ENCODE results near the gene PIK3C3. TPM values are rescaled to one million over a fixed set of nuclear protein-coding genes. Genes with fewer than 3 reads are reported as not detected.
"Not testable (repeated sequence)": the region's sequence is repeated elsewhere in the genome, so short reads cannot be mapped to it uniquely, and the experiment has no call there.

Gene PIK3C3
- total RNA-seq, 1 donor from 2014 or later: 24.1 TPM

DNA sequence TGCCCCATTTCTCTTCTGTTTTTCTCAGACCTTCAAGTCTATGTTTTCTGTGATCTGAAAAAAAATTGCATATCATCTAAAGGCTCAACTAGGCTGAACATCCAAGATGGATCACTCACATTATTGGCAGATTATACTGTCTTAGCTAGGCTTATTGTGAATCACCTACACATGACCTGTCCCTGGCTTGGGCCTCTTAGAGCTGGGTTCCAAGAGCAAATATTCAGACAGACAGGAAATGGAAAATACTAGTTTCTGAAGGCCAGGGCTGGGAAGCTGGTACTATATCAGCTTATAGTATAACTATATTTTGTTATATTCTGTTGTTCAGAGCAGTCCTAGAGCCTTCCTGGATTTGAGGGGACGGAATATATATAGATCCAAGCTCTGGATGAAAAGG lies 90.3 kb downstream of the PIK3C3 start:
- DNase-seq (ENCODE audit: extremely low spot score in 2 of 2): no peak
- Histone ChIP-seq H3K4me1 (no peaks in the 10 kb centered on the region), H3K4me3 (no peak overlapping the region), H3K36me3 (peaks cover 0 to 19% of the 10 kb centered on the region in 2 donors), H3K27ac (no peak overlapping the region), H3K27me3 (no peaks in the 10 kb centered on the region), H3K9me3 (no peaks in the 10 kb centered on the region)
- TF ChIP-seq, protein P1, sequence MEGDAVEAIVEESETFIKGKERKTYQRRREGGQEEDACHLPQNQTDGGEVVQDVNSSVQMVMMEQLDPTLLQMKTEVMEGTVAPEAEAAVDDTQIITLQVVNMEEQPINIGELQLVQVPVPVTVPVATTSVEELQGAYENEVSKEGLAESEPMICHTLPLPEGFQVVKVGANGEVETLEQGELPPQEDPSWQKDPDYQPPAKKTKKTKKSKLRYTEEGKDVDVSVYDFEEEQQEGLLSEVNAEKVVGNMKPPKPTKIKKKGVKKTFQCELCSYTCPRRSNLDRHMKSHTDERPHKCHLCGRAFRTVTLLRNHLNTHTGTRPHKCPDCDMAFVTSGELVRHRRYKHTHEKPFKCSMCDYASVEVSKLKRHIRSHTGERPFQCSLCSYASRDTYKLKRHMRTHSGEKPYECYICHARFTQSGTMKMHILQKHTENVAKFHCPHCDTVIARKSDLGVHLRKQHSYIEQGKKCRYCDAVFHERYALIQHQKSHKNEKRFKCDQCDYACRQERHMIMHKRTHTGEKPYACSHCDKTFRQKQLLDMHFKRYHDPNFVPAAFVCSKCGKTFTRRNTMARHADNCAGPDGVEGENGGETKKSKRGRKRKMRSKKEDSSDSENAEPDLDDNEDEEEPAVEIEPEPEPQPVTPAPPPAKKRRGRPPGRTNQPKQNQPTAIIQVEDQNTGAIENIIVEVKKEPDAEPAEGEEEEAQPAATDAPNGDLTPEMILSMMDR (IDR thresholded peaks at IDR 0.05): no peak
- TF ChIP-seq POLR2AphosphoS5 (IDR thresholded peaks at IDR 0.05; ENCODE audit: insufficient read depth in 1 of 2, low read depth in 1 of 2) (no peak), POLR2A (IDR thresholded peaks at IDR 0.05) (no peak)
- intact Hi-C loops (cut with DNase I): no loop called here

DNA sequence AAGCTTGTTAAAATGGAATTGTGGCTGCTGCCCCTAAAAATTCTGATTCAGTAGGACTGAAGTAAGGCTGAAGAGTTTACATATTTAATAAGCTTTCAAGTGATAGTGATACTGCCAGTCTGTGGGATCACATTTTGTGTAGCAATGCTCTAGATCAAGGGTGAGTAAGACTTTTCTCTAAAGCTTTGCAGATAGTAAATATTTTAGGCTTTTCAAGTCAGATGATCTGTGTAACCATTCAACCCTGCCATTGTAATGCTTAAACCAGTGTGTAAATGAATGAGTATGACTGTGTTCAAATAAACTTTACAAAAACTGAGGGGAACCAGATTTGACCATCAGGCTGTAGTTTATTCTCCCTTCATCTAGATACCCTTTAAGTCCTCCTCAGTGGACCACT lies 92.7 kb downstream of the PIK3C3 start:
- intact Hi-C loops (cut with DNase I): no loop called here
- Histone ChIP-seq H3K4me3 (no peak overlapping the region), H3K36me3 (peaks cover 0 to 15% of the 10 kb centered on the region in 2 donors), H3K27ac (no peak overlapping the region), H3K27me3 (no peaks in the 10 kb centered on the region), H3K9me3 (no peaks in the 10 kb centered on the region), H3K4me1 (no peaks in the 10 kb centered on the region)
- DNase-seq (ENCODE audit: extremely low spot score in 2 of 2): no peak
- TF ChIP-seq, protein P1 (IDR thresholded peaks at IDR 0.05): no peak

DNA sequence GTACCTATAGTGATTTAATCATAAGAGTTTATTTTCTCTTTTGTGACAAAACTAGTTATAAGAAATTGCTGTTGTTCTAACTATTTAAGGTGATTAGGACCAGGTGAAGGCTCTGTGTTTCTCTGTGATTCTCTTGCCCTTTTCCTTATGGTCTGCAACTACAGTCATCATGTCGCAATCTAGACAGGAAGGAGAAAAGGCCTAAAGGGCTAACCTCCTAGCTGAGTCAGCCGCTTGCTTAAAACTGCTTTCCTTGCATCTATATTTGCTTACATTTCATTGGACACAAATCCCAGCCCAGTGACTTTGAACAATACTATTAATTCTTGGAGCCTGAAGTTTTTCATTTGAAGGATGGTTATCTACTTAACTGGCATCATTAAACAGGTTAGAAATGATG lies 93.1 kb downstream of the PIK3C3 start:
- Histone ChIP-seq H3K27me3 (no peaks in the 10 kb centered on the region), H3K9me3 (no peaks in the 10 kb centered on the region), H3K4me3 (no peak overlapping the region), H3K36me3 (peaks cover 0 to 15% of the 10 kb centered on the region in 2 donors), H3K4me1 (no peaks in the 10 kb centered on the region), H3K27ac (no peak overlapping the region)
- intact Hi-C loops (cut with DNase I): no loop called here
- TF ChIP-seq POLR2AphosphoS5 (IDR thresholded peaks at IDR 0.05; ENCODE audit: insufficient read depth in 1 of 2, low read depth in 1 of 2): peak in 1 of 2 donors; percentile 48
- TF ChIP-seq, protein P1 (IDR thresholded peaks at IDR 0.05): no peak
- no peak for TF ChIP-seq POLR2A (IDR thresholded peaks at IDR 0.05)
- no peak for DNase-seq (ENCODE audit: extremely low spot score in 2 of 2)

DNA sequence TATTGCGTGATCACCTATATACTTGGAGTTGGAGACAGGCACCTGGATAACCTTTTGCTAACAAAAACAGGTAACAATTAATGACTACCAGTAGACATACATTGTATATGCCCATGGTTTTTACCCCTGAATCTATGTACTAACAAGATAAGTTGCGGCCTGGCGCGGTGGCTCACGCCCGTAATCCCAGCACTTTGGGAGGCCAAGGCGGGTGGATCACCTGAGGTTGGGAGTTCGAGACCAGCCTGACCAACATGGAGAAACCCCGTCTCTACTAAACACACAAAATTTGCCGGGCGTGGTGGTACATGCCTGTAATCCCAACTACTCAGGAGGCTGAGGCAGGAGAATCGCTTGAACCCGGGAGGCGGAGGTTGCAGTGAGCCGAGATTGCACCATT lies 94.5 kb downstream of the PIK3C3 start:
- H3K36me3 ChIP-seq: peaks cover 0 to 10% of the 10 kb centered on the region in 2 donors
- H3K4me1 ChIP-seq; H3K4me3 ChIP-seq; H3K27ac ChIP-seq; DNase-seq (ENCODE audit: extremely low spot score in 2 of 2); H3K9me3 ChIP-seq; intact Hi-C loops (cut with DNase I); H3K27me3 ChIP-seq: not testable (repeated sequence)

DNA sequence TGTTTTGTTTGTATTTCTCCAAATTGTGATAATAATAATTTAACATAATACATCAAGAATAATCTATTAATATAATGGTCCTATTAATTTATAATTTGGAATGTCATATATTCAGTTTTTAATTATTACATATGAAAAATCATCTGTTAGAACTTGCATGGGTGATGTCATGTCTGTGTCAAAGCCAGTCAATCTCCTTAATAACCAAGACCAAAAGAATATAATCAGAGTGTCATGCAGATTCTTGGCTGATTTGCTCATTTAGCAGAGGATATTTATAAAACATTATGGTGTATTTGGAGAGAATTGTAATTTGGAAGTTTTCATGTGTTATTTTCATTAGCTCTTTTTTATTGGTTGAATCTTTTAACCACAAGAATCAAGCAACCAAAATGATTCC lies 96.4 kb downstream of the PIK3C3 start:
- Histone ChIP-seq H3K4me3 (no peak overlapping the region), H3K27ac (no peak overlapping the region), H3K36me3 (no peaks in the 10 kb centered on the region), H3K9me3 (no peaks in the 10 kb centered on the region), H3K4me1 (no peaks in the 10 kb centered on the region), H3K27me3 (no peaks in the 10 kb centered on the region)
- intact Hi-C loops (cut with DNase I): no loop called here
- DNase-seq (ENCODE audit: extremely low spot score in 2 of 2): no peak
- TF ChIP-seq POLR2AphosphoS5 (IDR thresholded peaks at IDR 0.05; ENCODE audit: insufficient read depth in 1 of 2, low read depth in 1 of 2) (no peak), POLR2A (IDR thresholded peaks at IDR 0.05) (no peak)
- TF ChIP-seq, protein P1 (IDR thresholded peaks at IDR 0.05): no peak
